Activated CD4-positive, alpha-beta T cell treated with anti-CD3 and anti-CD28 coated beads, Interleukin-2, amount 10 ng/mL, durations not matched to agents 24 days and 14 days (primary cell): Measurements from ENCODE around the gene GPR132. TPM values are rescaled to one million over a fixed set of nuclear protein-coding genes. Genes with fewer than 3 reads are reported as not detected.
A peak's percentile ranks its signal among the peaks of the same experiment; 100 is the strongest.
"Not testable (repeated sequence)": the region's sequence is repeated elsewhere in the genome, so short reads cannot be mapped to it uniquely, and the experiment has no call there.

ENCODE experiments used
- DNase-seq: peaks from one replicate; pipeline ENCODE4 v3.0.0; 2022
- H3K27ac Mint-ChIP-seq: one replicate; pipeline ENCODE4 v1.8.0; 2022; ENCODE audit warnings: mild to moderate bottlenecking, mixed read lengths
- H3K27me3 Mint-ChIP-seq: one replicate; pipeline ENCODE4 v1.8.0; 2022; ENCODE audit warnings: mixed read lengths
- H3K36me3 Mint-ChIP-seq: one replicate; pipeline ENCODE4 v1.8.0; 2022; ENCODE audit warnings: low read depth, mild to moderate bottlenecking, mixed read lengths
- H3K4me1 Mint-ChIP-seq: one replicate; pipeline ENCODE4 v1.8.0; 2021; ENCODE audit warnings: mixed read lengths
- H3K4me3 Mint-ChIP-seq: one replicate; pipeline ENCODE4 v1.8.0; 2022; ENCODE audit warnings: mild to moderate bottlenecking, moderate library complexity, mixed read lengths
- H3K9me3 Mint-ChIP-seq: one replicate; pipeline ENCODE4 v1.8.0; 2021; ENCODE audit warnings: mixed read lengths
- intact Hi-C: fragments of 100-400 bp; cut with micrococcal nuclease; formaldehyde crosslinking; loops from one replicate; pipeline ENCODE4 v1.15.1; 2023
- total RNA-seq: library from RNA; stranded (reverse); gene quantifications from 2 replicates; pipeline ENCODE4 v1.2.3, GENCODE V29; 2022

GPR132 gene
- total RNA-seq, 1 donor from 2014 or later: 31.5 TPM

DNA sequence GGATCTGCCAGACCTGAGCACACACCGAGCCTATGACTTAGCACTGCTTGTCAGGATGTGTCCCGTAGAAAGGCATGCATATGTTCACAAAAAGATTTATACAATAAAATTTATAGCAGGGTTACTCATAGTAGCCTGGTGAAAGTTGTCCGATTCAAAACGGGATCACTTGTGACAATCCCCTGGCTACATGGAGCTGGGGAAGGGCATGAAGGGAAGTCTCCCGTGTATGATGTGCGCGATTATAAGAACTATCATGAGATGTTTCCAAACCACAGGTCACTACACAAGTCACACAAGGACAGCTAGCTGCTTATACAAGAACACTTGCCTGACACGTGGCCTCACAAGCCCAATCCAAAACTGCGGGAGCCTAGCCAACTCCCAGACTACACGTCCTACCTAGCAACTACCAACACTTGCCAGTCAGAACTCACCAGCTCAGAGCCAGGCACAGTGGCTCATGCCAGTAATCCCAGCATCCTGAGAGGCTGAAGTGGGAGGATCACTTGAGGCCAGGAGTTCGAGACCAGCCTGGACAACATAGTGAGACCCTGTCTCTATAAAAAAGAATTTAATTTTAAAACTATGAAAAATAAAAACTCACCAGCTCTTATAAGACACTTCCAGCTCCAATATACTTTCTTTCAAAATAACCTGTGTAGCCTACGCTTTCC is 36.8 kb downstream of the GPR132 start:
- Mint-ChIP-seq H3K36me3 (peaks cover 3% of the 10 kb centered on the region), H3K4me3 (no peak overlapping the region), H3K27ac (no peak overlapping the region), H3K9me3 (no peaks in the 10 kb centered on the region), H3K4me1 (peaks cover 27% of the 10 kb centered on the region), H3K27me3 (no peaks in the 10 kb centered on the region)
- intact Hi-C loops: no loop called here
- no peak for DNase-seq

DNA sequence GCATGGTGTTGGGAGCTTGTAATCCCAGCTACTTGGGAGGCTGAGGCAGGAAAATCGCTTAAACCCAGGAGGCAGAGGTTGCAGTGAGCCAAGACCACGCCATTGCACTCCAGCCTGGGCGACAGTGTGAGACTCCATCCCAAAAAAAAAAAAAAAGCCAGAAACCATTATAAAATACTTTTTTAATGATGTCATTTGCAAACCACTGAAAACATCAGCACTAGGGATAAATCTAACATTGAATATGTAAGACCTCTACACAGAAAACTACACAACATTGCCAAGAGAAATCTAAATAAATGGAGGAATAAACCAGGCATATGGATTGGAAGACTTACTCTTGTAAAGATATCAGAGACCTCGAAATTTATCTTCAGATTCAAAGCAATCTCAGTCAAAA is 37.5 kb downstream of the GPR132 start:
- H3K9me3 Mint-ChIP-seq, H3K27ac Mint-ChIP-seq, H3K36me3 Mint-ChIP-seq, intact Hi-C loops, DNase-seq, H3K4me3 Mint-ChIP-seq, H3K27me3 Mint-ChIP-seq: not testable (repeated sequence)
- H3K4me1 Mint-ChIP-seq: peaks cover 31% of the 10 kb centered on the region

DNA sequence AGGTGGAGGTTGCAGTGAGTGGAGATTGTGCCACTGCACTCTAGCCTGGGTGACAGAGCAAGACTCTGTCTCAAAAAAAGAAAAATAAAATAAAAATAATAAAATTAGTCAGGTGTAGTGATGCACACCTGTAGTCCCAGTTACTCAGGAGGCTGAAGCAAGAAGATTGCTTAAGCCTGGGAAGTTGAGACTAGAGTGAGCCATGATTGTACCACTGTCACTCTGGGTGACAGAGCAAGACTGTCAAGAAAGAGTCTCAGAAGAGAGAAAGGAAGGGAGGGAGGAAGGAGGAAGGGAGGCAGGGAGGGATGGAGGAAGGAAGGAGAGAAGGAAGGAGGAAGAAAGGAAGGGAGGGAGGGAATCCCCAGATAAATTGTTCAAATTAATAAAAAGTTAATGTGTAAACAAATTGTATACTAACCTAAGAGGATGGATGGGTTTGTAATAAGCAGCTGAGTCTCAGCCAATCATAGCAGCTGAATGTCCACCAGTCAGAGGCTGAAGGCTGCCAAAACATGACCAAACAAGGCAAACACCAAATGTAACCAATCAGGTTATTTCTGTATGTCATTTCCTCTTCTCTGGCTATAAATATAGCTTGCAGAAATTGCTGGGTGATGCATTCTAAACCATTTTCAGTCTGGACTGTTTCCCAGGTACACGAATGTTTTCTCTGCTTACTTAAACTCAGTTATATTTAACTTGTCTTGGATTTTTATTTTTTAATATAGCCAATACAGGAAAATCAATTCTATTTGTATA is 38.2 kb downstream of the GPR132 start:
- Mint-ChIP-seq H3K27me3 (no peaks in the 10 kb centered on the region), H3K4me1 (peaks cover 31% of the 10 kb centered on the region), H3K9me3 (no peaks in the 10 kb centered on the region), H3K27ac (peak overlapping the region; percentile 48), H3K4me3 (no peak overlapping the region), H3K36me3 (peaks cover 4% of the 10 kb centered on the region)
- no peak for DNase-seq
- intact Hi-C loops: no loop called here

DNA sequence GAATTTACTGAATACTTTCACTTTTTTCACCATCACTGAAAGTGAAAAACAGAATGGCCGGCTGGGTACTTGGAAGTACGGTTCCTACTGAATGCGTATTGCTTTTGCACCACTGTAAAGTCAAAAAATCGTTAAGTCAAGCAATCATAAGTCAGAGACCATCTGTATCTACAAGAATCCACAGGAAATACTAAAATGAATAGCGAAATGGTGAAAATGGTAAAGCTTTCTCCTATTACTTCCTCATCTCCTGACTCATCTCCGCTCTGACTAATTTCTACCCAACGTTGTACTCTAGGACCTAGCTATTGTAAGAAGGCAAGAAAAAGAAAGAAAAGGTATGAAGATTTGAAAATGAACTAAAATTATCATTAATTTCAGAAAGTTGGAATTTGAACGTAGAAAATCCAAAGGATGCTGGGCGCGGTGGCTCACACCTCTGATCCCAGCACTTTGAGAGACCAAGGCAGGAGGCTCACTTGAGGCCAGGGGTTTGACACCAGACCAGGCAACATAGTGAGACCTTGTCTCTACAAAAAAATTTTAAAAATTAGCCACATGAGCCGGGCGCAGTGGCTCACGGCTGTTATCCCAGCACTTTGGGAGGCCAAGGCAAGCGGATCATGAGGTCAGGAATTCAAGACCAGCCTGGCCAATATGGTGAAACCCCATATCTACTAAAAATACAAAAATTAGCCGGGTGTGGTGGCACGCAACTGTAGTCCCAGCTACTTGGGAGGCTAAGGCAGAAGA is 39.0 kb downstream of the GPR132 start:
- Mint-ChIP-seq H3K27ac (peak overlapping the region; percentile 84), H3K36me3 (peaks cover 8% of the 10 kb centered on the region), H3K27me3 (no peaks in the 10 kb centered on the region), H3K4me3 (peak overlapping the region; percentile 51), H3K9me3 (no peaks in the 10 kb centered on the region), H3K4me1 (peaks cover 35% of the 10 kb centered on the region)
- DNase-seq: no peak
- intact Hi-C loops: no loop called here

DNA sequence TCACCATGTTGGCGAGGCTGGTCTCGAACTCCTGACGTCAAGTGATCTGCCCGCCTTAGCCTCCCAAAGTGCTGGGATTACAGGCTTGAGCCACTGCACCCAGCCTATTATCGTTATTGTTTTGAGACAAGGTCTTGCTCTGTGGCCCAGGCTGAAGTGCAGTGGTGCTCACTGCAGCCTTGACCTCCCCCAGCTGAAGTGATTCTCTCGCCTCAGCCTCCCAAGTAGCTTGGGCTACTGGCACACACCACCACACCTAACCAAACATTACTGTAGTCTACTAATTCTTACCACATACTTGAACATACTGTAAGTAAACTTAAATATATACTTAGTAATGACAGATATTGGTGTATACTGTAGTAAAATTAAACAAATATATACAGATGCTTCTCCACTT is 39.8 kb downstream of the GPR132 start:
- H3K9me3 Mint-ChIP-seq: no peaks in the 10 kb centered on the region
- H3K4me1 Mint-ChIP-seq: peaks cover 32% of the 10 kb centered on the region
- no peak for DNase-seq
- H3K27ac Mint-ChIP-seq: peak overlapping the region; percentile 87
- H3K27me3 Mint-ChIP-seq: no peaks in the 10 kb centered on the region
- H3K4me3 Mint-ChIP-seq: no peak overlapping the region
- peaks cover 8% of the 10 kb centered on the region for H3K36me3 Mint-ChIP-seq
- intact Hi-C loops: no loop called here

DNA sequence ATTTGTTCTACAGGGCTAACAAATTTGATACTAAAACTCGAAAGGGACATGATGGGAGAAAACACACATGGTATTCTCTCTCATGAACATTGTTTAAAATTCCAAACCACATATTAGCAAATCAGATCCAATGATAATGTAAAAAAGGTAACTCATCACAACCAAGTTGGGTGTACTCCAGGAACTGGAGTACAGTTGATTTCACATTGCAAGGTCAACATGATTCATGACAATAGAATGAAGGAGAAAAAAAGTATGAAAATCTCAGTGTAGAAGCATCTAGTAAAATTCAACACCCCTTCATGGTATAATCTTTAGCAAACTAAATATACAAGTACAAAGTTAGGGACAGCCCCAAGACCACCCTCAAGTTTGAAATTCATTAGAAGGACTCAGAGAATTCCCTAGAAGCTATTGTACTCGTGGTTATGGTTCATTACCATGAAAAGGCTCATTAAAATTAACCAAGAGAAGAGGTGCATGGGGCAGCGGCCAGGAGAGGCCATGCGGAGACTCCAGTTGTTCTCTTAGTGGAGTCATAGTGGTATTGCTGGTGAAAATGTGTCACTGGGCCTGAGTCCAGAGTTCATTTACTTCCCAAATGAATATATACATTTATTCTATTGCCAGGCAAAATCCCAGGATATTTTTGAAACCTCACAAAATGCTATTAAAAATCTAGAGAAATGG is 41.3 kb downstream of the GPR132 start:
- H3K9me3 Mint-ChIP-seq: no peaks in the 10 kb centered on the region
- no peak overlapping the region for H3K27ac Mint-ChIP-seq
- H3K4me1 Mint-ChIP-seq: peaks cover 41% of the 10 kb centered on the region
- no peaks in the 10 kb centered on the region for H3K27me3 Mint-ChIP-seq
- no peak for DNase-seq
- H3K4me3 Mint-ChIP-seq: no peak overlapping the region
- intact Hi-C loops: no loop called here
- H3K36me3 Mint-ChIP-seq: peaks cover 21% of the 10 kb centered on the region

DNA sequence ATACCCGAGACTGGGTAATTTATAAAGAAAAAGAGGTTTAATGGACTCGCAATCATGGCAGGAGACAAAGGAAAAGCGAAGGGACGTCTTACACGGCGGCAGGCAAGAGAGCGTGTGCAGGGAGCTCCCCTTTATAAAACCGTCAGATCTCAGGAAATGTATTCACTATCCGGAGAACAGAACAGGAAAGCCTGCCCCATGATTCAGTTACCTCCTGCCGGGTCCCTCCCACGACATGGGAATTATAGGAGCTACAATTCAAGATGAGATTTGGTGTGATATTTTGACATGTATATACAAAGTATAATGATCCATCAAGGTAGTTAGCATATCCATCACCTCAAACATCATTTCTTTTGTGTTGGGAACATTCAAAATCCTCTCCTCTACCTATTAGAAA is 42.1 kb downstream of the GPR132 start:
- intact Hi-C loops: no loop called here
- no peaks in the 10 kb centered on the region for H3K9me3 Mint-ChIP-seq
- no peak for DNase-seq
- peak overlapping the region; percentile 16 for H3K4me3 Mint-ChIP-seq
- H3K4me1 Mint-ChIP-seq: peaks cover 45% of the 10 kb centered on the region
- H3K27me3 Mint-ChIP-seq: no peaks in the 10 kb centered on the region
- no peak overlapping the region for H3K27ac Mint-ChIP-seq
- H3K36me3 Mint-ChIP-seq: peaks cover 24% of the 10 kb centered on the region

DNA sequence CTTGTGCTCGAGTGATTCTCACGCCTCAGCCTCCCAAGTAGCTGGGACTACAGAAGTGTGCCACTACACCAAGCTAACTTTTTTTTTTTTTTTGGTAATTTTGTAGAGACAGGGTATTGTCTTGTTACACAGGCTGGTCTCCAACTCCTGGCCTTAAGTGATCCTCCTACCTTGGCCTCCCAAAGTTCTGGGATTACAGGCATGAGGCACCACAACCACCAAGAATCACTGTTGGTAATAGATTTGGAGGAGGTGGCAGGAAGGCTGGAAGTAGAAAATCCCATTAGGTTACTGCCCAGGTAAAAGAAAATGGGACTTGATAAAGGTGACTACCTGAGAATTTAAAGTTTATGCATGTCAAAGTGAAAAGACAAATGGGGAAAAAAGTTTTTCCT is 43.0 kb downstream of the GPR132 start:
- H3K4me1 Mint-ChIP-seq: peaks cover 51% of the 10 kb centered on the region
- peak overlapping the region; percentile 100 for H3K4me3 Mint-ChIP-seq
- intact Hi-C loops: no loop called here
- no peak for DNase-seq
- H3K27ac Mint-ChIP-seq: peak overlapping the region; percentile 95
- no peaks in the 10 kb centered on the region for H3K27me3 Mint-ChIP-seq
- H3K9me3 Mint-ChIP-seq: no peaks in the 10 kb centered on the region
- peaks cover 29% of the 10 kb centered on the region for H3K36me3 Mint-ChIP-seq

DNA sequence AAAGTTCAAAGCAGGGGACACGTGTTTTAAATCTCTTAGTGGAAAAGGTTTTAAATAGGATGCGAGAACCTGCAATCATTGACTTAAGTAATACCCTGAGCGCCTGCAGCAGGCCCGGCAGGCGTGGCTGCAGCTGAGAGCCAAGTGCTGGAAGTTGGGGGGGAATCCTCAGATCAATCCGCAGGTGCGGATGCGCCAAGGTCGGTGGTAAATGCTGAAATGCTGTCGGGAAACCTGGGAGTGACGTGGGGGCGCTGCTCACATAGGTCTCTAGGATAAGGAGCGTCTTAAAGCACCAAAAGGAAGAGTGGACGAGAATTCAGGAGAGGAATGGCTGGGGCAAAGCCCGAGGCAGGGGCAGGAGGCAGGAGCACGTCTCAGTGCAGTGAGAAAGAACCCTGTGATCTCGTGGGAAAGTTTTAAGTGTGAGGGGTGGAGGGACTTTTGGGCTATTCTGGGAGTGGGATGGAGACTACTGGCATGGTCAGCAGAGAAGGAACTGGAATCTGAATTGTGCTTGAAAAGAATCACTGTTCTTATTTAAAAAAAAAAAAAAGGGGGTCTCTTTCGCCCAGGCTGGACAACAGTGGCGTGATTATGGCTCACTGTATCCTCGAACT is 43.5 kb downstream of the GPR132 start:
- Mint-ChIP-seq H3K27ac (peak overlapping the region; percentile 95), H3K4me1 (peaks cover 54% of the 10 kb centered on the region), H3K9me3 (no peaks in the 10 kb centered on the region), H3K36me3 (peaks cover 31% of the 10 kb centered on the region), H3K27me3 (no peaks in the 10 kb centered on the region), H3K4me3 (peak overlapping the region; percentile 100)
- DNase-seq: peak; percentile 81
- intact Hi-C loops: loop anchor here (1.0 to 2.0 kb wide), 7 partner anchors 24 to 279 kb away; partner anchors contain the start of genes AHNAK2, BRF1, CLBA1 and GPR132

DNA sequence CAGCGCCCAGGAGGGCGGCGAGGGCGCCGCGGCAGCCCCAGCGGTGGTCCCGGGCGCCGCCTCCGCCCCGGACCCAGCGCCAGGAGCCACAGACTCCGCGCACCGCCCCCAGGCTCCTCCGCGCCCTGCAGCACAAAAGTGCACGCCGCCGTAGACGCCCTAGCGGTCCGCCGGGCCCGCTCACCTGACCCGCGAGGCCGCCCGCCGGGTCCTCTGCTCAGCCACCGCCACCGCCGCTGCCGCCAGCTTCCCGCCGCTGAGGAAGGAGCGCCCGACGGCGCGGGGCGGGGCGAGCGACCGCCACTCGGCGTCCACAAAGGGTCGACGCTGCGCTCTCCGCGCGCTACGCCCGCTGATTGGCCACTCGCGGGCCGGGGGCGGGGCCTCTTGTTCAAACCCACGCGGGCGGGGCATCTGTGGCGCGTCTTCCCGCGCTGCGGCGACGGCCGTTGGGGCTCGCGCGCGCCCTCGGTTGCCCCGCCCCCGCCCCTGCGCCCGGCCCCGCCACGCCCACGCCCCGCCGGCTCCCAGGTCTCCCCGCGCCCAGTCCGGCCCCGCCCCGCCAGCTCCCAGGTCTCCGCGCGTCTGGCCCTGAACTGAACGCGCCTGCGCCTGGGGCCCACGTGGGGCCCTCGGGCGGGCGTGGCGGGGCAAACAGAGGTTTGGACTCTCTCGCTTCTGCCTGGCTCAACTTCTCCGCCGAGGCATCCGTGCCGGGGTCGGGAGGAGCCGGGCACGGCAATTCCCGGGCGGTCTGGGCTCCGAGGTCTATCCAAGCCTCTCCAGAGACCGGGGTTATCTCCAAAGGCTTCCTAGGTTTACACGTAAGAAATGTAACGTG is 44.2 kb downstream of the GPR132 start, which contains the start of gene CDCA4:
CDCA4 (minus strand) TSS at position 269 of the 841 bp plus-strand sequence. CDS start 9,154 bp downstream, outside the sequence.
- Mint-ChIP-seq H3K36me3 (peaks cover 36% of the 10 kb centered on the region), H3K4me1 (peaks cover 55% of the 10 kb centered on the region), H3K9me3 (no peaks in the 10 kb centered on the region), H3K27ac (peak within 1 kb of the TSS; percentile 95), H3K4me3 (peak within 1 kb of the TSS; percentile 100), H3K27me3 (no peaks in the 10 kb centered on the region)
- intact Hi-C loops: loop anchor here (1.0 to 2.0 kb wide), 7 partner anchors 24 to 280 kb away; partner anchors contain the start of genes AHNAK2, BRF1, CLBA1 and GPR132
- DNase-seq: peak; percentile 99

DNA sequence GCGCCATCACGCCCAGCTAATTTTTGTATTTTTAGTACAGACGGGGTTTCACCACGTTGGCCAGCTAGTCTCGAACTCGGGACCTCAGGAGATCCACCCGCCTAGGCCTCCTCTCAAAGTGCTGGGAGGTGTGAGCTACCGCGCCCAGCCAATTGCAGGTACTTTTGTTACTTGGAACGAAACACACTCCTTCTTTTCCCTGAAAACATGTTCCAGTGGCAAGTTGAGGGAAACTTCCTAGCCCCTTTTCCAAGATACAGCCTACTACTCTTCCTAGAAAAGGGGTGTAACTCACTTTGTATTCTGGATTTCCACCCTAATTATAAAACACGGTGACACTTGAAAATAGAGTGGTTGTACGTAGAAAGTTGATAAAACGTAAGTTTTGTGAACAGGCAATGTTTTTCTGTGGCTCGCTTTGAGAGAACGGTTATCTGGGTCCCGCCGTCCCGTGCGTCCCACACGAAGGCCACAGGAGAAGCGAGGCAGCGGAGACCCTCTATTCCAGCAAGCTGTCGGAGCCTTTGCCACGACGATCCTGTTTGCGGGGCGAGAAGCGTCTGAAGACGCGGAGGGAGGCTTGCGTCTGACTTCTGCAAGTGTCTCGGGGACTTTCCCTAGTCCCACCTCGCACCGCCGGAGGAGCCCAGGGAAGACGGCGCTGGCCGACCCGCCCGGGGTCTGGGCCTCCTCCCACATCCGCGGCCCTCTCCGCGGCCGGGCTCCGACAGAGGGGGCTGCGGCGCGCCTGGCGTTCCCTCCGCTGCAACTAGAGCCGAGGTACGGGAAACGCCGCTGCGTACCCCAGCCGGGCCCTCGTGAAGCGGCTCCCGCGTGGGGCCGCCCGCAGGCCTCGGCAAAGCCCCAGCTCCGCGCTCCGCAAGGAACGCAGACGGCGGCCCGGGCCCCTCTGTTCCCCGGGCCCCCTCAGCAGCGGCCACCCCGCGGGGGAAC is 45.1 kb downstream of the GPR132 start:
- intact Hi-C loops: loop anchor here (2.0 kb wide), 3 partner anchors 73 to 281 kb away; partner anchors contain the start of genes BRF1 and SIVA1
- peak overlapping the region; percentile 90 for H3K27ac Mint-ChIP-seq
- peaks cover 42% of the 10 kb centered on the region for H3K36me3 Mint-ChIP-seq

More for the DNA sequence above, 45.1 kb downstream of the GPR132 start:
- Mint-ChIP-seq H3K27me3 (no peaks in the 10 kb centered on the region), H3K9me3 (no peaks in the 10 kb centered on the region), H3K4me3 (peak overlapping the region; percentile 96), H3K4me1 (peaks cover 55% of the 10 kb centered on the region)
- peak; percentile 88 for DNase-seq
